Loucy (cell line): ENCODE results near the gene SH2D4B.

Experiments
- CTCF ChIP-seq: fragments of 200-600 bp; sonication (generic); conservative IDR thresholded peaks from 2 replicates; pipeline ENCODE4 v1.5.1; 2014; ENCODE audit warnings: mild to moderate bottlenecking, antibody characterized with exemption, low read length
- EZH2phosphoT487 ChIP-seq: fragments of 200-600 bp; IDR thresholded peaks from 2 replicates; pipeline ENCODE4 v1.6.1; 2018; ENCODE audit warnings: antibody characterized with exemption, mild to moderate bottlenecking, moderate library complexity, borderline replicate concordance

DNA sequence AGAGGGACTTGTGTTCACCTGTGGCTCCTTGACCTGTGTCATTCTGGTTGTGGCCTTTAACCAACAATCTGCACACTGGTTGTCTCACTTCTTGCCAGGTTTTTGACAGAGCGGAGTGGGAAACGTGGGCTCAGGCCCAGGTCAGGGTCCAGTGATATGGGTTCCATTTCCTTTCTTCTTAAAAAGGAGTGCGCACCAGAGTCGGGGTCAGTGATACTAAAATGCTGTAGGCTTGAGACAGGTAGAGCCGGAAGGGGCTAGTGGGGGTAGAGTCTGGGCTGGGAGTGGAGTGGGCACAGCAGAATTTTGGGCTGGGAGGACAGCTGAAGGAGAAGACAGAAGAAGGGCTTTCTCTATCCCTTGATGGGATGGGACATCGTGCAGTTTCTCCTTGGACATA lies 61.2 kb downstream of the SH2D4B start:
- TF ChIP-seq CTCF = no peak
- TF ChIP-seq EZH2phosphoT487 = no peak
